HG02981 (cell line): ENCODE results near the gene CNTN5.
"Not testable (repeated sequence)": the region's sequence is repeated elsewhere in the genome, so short reads cannot be mapped to it uniquely, and the experiment has no call there.

Experiments used
- ATAC-seq: cut with Tn5 transposase; IDR thresholded peaks from one replicate; pipeline ENCODE4 v1.9.1; 2021; ENCODE audit warnings: mild to moderate bottlenecking, moderate library complexity; ENCODE audit not compliant: unreplicated experiment

The CNTN5 gene

GRCh38 chr11:100176456-100176855, 1155.7 kb downstream of the CNTN5 start:
- no peak for ATAC-seq

- no peak for ATAC-seq
Measured at GRCh38 chr11:100177651-100178050, 1156.9 kb downstream of the CNTN5 start.

- no peak for ATAC-seq
Measured at GRCh38 chr11:100182350-100182749, 1161.6 kb downstream of the CNTN5 start.

- no peak for ATAC-seq
Measured at GRCh38 chr11:100182927-100183326, 1162.2 kb downstream of the CNTN5 start.

- ATAC-seq: no peak
Measured at GRCh38 chr11:100185588-100185987, 1164.8 kb downstream of the CNTN5 start.

GRCh38 chr11:100188137-100188783, 1167.5 kb downstream of the CNTN5 start:
- ATAC-seq: no peak

GRCh38 chr11:100190395-100190794, 1169.6 kb downstream of the CNTN5 start:
- no peak for ATAC-seq

- ATAC-seq: no peak
Measured at GRCh38 chr11:100192181-100192580, 1171.4 kb downstream of the CNTN5 start.

GRCh38 chr11:100203789-100204188, 1183.0 kb downstream of the CNTN5 start:
- no peak for ATAC-seq

- no peak for ATAC-seq
Measured at GRCh38 chr11:100205926-100206325, 1185.2 kb downstream of the CNTN5 start.

- no peak for ATAC-seq
Measured at GRCh38 chr11:100208207-100208606, 1187.5 kb downstream of the CNTN5 start.

GRCh38 chr11:100214791-100215190, 1194.0 kb downstream of the CNTN5 start:
- no peak for ATAC-seq

- ATAC-seq: no peak
Measured at GRCh38 chr11:100220801-100221200, 1200.1 kb downstream of the CNTN5 start.

- no peak for ATAC-seq
Measured at GRCh38 chr11:100221791-100222190, 1201.0 kb downstream of the CNTN5 start.

- no peak for ATAC-seq
Measured at GRCh38 chr11:100224541-100225034, 1203.8 kb downstream of the CNTN5 start.

GRCh38 chr11:100229086-100229485, 1208.3 kb downstream of the CNTN5 start:
- ATAC-seq: no peak

GRCh38 chr11:100232006-100232405, 1211.3 kb downstream of the CNTN5 start:
- ATAC-seq: no peak

- no peak for ATAC-seq
Measured at GRCh38 chr11:100235085-100235484, 1214.3 kb downstream of the CNTN5 start.

- no peak for ATAC-seq
Measured at GRCh38 chr11:100240025-100240539, 1219.3 kb downstream of the CNTN5 start.

GRCh38 chr11:100247704-100248103, 1227.0 kb downstream of the CNTN5 start:
- ATAC-seq: no peak

GRCh38 chr11:100257238-100257803, 1236.6 kb downstream of the CNTN5 start:
- not testable (repeated sequence) for ATAC-seq

GRCh38 chr11:100269516-100269915, 1248.8 kb downstream of the CNTN5 start:
- no peak for ATAC-seq
